ENCODE data around the gene INPP5A.
"Not testable (repeated sequence)": the region's sequence is repeated elsewhere in the genome, so short reads cannot be mapped to it uniquely, and the experiment has no call there.

The INPP5A gene

DNA sequence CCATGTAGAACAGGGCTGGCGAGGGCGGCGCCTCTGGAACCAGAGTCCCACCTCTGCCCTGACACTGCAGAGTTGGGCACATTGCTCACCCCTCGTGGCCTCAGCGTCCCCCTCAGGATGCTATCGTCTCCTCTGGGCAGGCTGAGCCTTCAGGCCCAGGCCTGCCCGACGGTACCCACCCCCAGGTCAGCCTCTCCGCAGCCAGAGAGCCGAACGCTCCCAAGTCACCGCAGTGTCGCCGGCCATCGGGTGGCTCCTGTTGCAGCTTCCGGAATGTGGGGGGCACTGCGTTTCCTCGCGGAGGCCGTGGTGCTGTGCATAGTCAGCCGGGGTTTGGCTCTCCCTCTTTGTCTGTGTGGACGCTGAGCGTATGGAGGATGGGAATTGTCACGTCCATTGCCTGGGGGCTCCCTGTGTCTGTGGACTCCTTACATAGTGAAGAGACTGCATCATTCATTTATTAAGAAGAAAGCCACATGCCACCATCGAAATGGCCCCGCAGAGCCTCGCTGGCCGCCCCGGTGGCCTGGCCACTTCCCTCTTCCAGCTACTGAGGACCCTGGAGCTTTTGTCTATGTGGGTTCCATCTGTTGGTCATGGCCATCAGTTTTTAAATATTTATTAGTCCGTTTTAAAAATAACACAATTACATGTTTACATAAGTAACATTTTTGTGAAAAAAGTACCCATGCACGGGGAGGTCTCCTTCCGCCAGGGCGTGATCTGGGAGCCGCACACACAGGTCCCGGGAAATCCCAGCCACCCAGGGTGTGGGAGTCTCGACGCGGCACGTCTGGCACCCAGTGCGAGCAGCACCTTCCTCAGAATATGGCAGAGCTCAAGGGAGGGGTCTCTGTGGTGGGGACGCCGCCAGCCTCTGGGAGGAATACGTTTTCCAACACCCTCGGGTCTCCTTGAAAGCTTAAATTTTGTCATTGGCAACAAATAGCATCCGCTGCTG, 232.8 kb downstream of the INPP5A start:
- DNase-seq (ENCODE audit: low spot score) = no peak

GRCh38 chr10:132772816-132773215, 235.2 kb downstream of the INPP5A start:
- not testable (repeated sequence) for DNase-seq (ENCODE audit: low spot score)

GRCh38 chr10:132774181-132774901, 236.8 kb downstream of the INPP5A start:
- no peak for DNase-seq (ENCODE audit: low spot score)

DNA sequence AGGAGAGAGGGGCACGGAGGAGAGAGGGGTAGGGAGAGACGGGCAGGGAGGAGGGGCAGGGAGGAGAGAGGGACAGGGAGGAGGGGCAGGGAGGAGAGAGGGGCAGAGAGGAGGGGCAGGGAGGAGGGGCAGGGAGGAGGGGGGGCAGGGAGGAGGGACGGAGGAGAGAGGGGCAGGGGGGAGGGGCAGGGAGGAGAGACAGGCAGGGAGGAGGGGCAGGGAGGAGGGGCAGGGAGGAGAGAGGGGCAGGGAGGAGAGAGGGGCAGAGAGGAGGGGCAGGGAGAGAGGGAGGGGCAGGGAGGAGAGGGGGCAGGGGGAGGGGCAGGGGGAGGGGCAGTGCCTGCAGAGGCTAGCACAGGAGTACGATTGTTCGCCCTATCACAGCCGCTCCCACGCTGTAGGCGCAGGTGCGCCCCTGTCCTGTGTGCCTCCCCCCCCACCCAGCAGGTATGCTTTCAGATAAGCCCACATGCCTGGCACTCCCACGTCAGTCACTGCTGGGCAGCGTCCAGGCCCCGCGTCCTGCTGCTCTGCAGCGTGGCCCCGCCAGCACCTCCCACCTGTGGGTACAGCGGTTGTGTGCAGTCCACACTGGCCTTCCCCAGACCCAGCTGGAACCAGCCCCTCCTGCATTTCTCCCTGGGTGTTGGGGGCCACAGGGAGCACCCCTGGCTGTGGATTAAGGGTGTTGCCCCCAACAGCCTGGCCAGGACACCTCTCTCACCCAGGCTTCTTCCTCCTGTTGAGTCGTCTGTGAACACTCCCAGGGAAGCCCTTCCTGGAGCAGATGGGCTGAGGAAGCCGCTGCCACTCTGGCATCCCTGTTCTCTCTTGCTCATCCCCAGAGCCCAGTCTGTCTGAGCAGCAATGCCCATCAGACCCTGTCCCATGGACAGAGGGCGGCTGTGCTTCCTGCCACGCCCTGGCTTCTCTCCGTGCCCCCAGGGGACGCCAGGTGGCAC, 237.6 kb downstream of the INPP5A start:
- no peak for DNase-seq (ENCODE audit: low spot score)

DNA sequence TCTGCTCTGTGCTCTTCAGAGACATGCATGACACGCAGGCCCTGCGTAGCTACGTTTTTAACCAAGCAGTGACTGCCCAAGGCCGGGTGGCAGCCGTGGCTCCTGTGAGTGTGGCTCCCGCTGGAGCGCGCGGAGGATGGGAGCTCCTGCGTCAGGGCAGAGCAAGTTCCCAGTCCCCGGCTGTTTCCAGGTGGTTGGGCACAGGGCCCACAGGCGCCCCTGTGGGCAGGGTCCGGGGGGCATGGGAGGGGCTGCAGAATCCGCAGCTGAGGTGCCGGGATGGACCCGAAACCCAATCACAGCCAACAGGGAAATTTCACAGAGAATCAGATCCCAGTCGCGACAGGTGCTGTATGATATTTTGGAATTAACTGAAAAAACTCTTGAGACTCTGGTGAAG, 238.6 kb downstream of the INPP5A start:
- no peak for DNase-seq (ENCODE audit: low spot score)

GRCh38 chr10:132776821-132777220, 239.2 kb downstream of the INPP5A start:
- no peak for DNase-seq (ENCODE audit: low spot score)

- no peak for DNase-seq (ENCODE audit: low spot score)
These were observed 239.9 kb downstream of the INPP5A start for GRCh38 chr10:132777441-132777840.

DNA sequence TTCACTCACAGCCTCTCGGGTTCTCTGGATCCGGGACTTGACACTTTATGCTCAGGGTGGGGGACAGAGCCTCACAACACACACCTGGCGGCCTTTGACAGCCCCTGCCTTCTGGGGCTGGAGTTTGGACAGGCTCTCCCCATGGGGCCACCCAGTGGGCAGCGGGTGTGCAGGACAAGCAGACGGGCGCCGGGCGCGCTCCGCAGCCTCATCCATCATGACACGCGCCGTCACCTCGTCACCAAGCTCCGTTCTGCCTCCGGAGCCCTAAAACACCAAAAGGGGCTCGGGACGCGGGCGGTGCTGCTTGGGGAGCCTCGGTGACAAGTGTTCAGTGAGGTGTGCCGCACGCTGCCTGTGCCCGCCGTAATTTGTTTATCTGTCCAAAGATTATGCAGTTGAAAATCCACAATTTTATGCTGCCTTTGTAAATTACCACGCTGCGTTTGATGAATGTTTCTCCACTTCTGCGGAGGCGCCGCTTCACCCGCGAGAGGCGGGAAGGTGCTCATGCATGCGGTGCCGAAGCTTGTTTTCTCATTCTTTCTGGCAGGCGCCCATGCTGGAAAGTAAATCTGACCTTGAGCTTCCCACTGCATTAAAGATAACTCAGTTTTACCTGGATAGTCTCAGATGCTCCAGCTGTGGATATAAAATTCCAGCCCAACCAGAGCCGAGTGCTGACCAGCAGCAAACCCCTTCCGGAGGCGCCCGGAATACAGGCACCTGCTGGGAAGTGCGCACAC, 242.1 kb downstream of the INPP5A start:
- no peak for DNase-seq (ENCODE audit: low spot score)

DNA sequence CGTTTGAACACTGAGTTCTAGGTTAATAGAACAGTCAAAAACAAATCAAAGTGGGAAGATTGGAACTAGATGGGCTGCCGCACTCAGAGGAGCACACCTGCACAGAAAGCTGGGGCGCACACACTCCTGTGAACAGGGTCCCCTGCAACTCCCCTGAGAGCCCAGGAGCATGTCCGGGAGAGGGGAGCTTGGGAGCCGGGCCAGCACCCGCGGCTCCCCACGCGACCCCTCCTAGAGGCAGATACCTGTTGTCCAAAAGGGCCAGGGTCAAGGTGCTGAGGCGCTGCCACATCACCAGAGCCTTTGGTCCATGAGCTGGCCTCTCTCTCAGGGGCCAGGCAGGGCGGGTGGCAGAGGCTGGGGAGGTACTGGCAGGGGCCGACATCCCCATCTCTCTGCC, 242.8 kb downstream of the INPP5A start:
- DNase-seq (ENCODE audit: low spot score) = no peak

GRCh38 chr10:132781556-132781955, 244.0 kb downstream of the INPP5A start:
- DNase-seq (ENCODE audit: low spot score) = no peak

GRCh38 chr10:132783165-132783939, 245.8 kb downstream of the INPP5A start:
- DNase-seq (ENCODE audit: low spot score) = no peak

DNA sequence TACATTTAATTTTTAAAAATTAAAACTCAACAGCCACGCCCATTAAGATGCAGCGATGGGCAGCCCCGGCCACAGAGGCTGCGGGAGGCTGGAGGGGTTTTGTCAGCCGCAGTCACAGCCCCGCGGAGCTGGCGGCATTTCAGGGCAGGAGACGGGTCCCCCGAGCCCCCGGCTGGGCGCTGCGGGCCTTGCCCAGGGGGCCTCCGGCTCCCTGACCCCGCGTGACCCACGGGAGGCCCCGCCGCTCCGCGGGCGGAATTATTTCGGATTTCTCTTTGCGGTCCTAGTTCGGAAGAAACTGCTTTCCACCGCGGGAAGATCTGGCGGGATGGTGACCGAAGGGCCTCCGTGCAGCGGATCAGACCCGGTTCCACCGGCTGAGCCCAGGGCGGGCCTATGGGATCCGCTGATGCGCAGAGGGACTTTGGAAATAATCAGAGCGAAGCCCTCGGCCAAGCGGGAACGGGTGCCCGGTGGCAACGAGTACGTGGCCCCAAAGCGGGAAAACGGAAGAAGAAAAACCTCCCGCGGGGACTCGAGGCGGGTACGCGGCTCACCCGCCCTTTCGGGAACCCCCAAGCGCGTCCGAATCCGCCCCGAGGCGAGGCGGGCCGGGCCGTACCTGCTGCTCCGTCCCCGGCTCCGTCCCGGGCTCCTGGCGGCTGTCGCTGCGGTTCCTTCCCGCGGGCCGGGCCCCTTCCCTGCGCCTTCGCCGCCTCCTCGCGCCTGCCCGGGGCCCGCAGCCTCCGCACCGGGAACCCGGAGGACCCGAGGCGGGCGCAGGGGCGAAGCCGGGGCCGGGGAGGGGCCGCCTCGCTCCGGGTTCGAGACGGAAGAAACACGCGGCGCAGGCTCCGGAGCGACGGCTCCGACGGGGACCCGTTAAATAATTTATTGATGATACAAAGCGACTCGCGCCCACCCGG, 246.6 kb downstream of the INPP5A start:
- DNase-seq (ENCODE audit: low spot score) = no peak

- DNase-seq (ENCODE audit: low spot score) = no peak
These were observed 247.5 kb downstream of the INPP5A start for GRCh38 chr10:132784866-132785722.

DNA sequence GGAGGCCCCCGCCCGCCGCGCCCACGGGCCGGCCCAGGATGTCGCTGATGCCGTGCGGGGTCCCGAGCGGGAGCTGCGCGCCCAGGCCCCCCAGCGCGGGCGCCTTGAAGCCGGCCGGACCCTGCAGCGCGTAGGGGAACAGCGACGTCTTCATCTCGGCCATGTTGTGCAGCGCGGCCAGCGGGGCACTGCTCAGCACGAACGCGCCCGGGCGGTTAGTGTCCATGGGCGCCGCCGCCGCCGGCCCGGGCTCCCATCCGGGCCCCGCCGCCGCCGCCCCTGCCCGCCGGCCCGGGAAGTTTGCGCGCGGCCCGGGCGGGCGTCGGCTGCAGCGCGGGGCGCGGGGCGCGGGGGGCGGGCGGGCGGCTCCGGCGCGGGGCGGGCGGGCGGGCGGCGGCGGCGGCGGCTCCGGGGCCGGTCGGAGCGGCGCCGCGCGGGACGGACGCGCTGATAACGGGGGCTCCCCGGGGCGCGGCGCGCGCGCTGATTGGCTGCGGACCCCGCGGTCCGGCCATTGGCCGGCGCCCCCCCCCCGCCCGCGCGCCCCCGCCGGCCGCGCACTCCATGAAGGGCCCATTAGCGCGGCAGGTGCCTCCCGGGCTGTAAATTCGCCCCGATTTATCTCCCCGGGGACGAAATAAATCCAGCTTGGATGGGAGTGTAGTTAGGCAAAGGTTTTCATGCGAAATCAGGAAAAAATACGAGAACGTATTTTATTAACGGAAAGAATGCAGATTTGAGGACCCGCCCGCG, 248.3 kb downstream of the INPP5A start, which contains the start of gene NKX6-2:
Gene NKX6-2 (minus strand): TSS at position 425 of the 753 bp plus-strand sequence. CDS start 199 bp downstream, at position 226.
- peak; percentile 68 for DNase-seq (ENCODE audit: low spot score)

GRCh38 chr10:132786476-132786883, 248.9 kb downstream of the INPP5A start:
- DNase-seq (ENCODE audit: low spot score) = no peak

GRCh38 chr10:132786884-132787494, 249.4 kb downstream of the INPP5A start:
- DNase-seq (ENCODE audit: low spot score) = peak; percentile 67
